Measurements from ENCODE around the gene ITPA.
A peak's percentile ranks its signal among the peaks of the same experiment; 100 is the strongest.

Gene ITPA

DNA sequence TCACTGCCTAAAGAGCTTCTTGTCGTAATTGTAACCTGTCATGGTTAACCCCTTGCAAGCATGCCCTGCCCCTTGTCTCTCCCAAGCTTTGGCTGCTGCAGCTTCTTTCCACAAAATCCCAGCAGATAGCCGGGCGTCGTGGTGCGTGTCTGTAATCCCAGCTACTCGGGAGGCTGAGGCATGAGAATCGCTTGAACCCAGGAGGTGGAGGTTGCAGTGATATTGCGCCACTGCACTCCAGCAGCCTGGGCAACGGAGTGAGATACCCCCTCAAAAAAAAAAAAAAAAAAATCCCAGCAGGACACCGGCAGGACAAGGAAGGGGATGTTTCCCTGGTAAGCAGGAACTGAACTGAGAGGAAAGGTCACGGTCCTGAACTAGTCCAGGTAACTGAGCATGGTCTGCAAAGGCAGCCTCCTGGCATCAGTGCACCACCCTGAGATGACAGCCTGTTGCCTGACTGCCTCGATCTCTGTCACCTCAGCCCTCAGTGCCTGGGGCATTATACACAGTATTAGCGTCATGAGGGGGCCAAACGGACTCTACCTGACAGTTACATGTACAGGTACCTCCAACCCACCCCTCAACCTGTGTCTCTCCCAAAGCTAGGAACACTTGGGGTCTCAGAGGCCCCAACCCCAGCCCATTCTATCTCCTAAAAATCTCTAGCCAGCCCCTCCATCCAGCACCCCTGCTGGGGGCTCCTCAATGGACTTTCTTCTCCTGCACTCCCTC, 37.7 kb upstream of the ITPA start:
- TF ChIP-seq, protein P1, sequence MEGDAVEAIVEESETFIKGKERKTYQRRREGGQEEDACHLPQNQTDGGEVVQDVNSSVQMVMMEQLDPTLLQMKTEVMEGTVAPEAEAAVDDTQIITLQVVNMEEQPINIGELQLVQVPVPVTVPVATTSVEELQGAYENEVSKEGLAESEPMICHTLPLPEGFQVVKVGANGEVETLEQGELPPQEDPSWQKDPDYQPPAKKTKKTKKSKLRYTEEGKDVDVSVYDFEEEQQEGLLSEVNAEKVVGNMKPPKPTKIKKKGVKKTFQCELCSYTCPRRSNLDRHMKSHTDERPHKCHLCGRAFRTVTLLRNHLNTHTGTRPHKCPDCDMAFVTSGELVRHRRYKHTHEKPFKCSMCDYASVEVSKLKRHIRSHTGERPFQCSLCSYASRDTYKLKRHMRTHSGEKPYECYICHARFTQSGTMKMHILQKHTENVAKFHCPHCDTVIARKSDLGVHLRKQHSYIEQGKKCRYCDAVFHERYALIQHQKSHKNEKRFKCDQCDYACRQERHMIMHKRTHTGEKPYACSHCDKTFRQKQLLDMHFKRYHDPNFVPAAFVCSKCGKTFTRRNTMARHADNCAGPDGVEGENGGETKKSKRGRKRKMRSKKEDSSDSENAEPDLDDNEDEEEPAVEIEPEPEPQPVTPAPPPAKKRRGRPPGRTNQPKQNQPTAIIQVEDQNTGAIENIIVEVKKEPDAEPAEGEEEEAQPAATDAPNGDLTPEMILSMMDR (IDR thresholded peaks at IDR 0.05) = no peak
- H3K4me3 ChIP-seq = no peak overlapping the region
- H3K4me1 ChIP-seq = peaks cover 0 to 22% (median 16%) of the 10 kb centered on the region in 4 donors
- H3K27ac ChIP-seq = no peak overlapping the region
- intact Hi-C loops (cut with DNase I; ENCODE audit: low total_unique reads) = no loop called here
- no peaks in the 10 kb centered on the region for H3K9me3 ChIP-seq
- no peaks in the 10 kb centered on the region for H3K36me3 ChIP-seq
- peak; percentile 14 to 54 for DNase-seq
- H3K27me3 ChIP-seq = peaks cover 0 to 28% of the 10 kb centered on the region in 2 donors

DNA sequence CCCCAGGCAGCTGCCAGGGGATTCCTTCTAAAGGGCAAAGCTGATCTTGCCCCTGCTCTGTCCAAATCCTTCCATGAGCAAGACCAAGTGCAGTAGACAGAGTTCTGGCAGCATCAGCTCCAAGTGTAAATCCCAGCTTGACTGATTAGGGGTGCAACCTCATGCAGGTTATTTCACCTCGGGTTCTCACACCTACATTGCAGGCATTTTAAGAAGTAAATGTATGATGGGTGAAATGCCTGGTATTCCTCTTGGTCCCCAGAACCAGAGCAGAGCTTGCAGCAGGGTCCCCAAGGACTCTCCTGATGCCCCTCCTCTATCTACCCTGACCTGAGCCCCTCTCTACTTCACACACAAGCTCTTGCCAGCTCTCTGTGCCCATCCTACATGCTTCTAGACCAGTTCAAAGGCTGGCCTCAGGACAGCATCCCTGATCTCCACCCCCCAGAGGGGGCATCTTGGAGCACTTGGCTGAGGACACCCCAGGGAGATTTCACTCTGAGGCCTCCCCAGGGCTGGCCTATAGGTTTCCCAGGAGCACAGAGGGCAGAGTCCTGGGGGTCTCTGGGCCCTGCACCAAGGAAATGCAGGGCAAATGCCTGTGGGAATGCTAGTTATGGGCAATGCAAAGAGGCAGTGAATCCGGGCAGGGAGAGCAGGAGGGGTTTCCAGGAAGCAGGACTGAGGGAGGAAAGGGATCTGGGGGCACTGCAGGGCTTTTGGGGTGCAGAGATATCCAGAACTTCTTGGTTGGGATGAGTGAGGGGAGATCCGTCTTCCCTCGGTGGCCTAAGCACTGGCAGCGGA, 37.0 kb upstream of the ITPA start:
- peak overlapping the region in 1 of 2 donors; percentile 74 for H3K27ac ChIP-seq
- H3K4me1 ChIP-seq = peaks cover 0 to 22% (median 16%) of the 10 kb centered on the region in 4 donors
- H3K9me3 ChIP-seq = no peaks in the 10 kb centered on the region
- H3K4me3 ChIP-seq = peak overlapping the region; percentile 70 to 73
- intact Hi-C loops (cut with DNase I; ENCODE audit: low total_unique reads) = no loop called here
- H3K27me3 ChIP-seq = peaks cover 0 to 20% of the 10 kb centered on the region in 2 donors
- H3K36me3 ChIP-seq = no peaks in the 10 kb centered on the region
- DNase-seq = peak; percentile 18 to 62
- TF ChIP-seq, protein P1 (IDR thresholded peaks at IDR 0.05) = no peak

DNA sequence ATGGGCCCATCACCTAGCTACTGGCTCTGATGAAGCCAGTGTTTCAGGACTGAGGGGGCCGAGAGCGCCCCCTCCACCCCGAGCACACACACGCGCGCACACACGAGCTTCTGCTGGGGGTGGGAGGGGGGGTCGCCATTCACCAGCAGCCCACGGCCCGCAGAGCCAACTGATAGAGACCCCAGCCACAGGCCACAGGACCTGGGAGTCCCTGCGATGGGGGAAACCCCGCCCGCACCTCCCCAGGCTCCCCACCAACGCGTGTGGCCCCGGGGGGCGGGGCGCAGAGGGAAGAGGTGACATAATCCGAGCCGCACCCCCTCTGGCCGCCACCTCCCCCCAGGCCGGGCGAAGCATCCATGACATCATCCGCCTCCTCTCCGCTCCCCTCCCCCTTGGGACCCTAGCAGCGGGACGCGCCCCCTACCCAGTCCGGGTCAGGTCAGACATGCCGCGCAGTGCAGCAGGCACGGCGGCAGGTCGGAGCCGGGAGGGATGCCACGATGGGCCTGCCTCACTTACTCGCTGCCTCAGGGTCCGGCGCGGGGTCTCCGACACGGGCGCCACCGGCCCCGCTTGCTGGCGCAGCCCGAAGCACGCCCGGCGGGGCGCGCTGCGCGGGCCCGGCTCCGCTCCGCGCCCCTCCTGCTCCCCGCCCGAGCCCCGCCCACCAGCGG, 36.2 kb upstream of the ITPA start, which contains the start of gene LZTS3:
Gene LZTS3, minus strand, starts transcription at position 617 of the 677 bp plus-strand sequence. CDS start 6,386 bp downstream, outside the sequence.
- H3K27ac ChIP-seq = peak within 1 kb of the TSS; percentile 56 to 74
- intact Hi-C loops (cut with DNase I; ENCODE audit: low total_unique reads) = no loop called here
- peak within 1 kb of the TSS; percentile 70 to 73 for H3K4me3 ChIP-seq
- TF ChIP-seq, protein P1 (IDR thresholded peaks at IDR 0.05) = no peak
- H3K27me3 ChIP-seq = peaks cover 0 to 13% of the 10 kb centered on the region in 2 donors
- H3K4me1 ChIP-seq = peaks cover 0 to 22% (median 16%) of the 10 kb centered on the region in 4 donors
- no peaks in the 10 kb centered on the region for H3K9me3 ChIP-seq
- DNase-seq = peak; percentile 75 to 86
- no peaks in the 10 kb centered on the region for H3K36me3 ChIP-seq

DNA sequence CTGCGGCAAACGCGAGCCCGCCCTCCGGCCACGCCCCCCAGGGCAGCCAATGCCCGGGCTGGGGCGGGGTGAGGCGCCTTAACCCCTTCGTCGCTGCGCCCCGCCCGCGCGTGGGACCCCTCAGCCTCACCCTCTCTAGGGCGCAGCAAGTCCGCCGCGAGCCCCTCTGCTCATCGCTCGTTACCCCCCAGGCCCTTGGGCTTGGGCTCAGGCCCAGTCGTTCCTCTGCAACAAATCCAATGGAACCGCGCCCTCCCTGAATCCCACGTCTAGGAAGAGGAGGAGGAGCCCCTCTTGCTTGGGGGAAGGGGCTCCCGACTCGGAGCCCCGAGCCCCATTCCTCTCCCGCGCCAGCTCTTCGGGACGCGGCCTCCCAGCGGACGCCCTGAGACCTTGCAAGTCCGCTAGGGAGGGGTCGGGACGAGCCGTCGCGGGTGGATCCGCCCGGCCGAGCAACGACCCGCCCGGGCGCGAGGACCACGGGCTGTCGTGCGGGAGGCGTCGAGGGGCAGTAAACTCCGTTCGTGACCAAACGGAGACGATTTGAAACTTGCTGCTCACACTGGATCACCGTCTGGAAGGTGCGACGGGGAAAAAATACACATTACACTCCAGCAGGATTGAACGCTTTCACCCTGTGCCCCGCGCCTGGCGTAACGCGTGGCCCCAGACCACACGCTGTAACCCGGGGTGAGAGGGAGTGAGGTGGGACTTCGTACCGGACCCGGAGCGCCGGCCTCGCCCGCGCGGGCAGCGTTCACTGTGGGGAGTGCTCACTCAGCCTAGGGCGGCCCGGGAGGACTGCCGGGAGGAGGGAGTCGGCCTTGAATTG, 35.5 kb upstream of the ITPA start:
- H3K27me3 ChIP-seq = peaks cover 0 to 6% of the 10 kb centered on the region in 2 donors
- intact Hi-C loops (cut with DNase I; ENCODE audit: low total_unique reads) = no loop called here
- peak overlapping the region; percentile 70 to 73 for H3K4me3 ChIP-seq
- peak overlapping the region; percentile 56 to 74 for H3K27ac ChIP-seq
- peak; percentile 84 to 93 for DNase-seq
- no peaks in the 10 kb centered on the region for H3K9me3 ChIP-seq
- no peaks in the 10 kb centered on the region for H3K36me3 ChIP-seq
- H3K4me1 ChIP-seq = peaks cover 0 to 18% (median 15%) of the 10 kb centered on the region in 4 donors
- TF ChIP-seq, protein P1 (IDR thresholded peaks at IDR 0.05) = peak; percentile 28
